ENCODE data around the gene BICD2. TPM values are rescaled to one million over a fixed set of nuclear protein-coding genes. Genes with fewer than 3 reads are reported as not detected.

Gene BICD2
- total and polyA plus RNA-seq, 2 of the 13 experiments (the other 11 are each of a cell fraction or from before 2014, with no cell fraction given) = 5.1 to 17.4 TPM

GRCh38 chr9:92786298-92786697, 21.7 kb upstream of the BICD2 start:
- no peak for TF ChIP-seq MTA1 (CRISPR knock-in tag; IDR thresholded peaks at IDR 0.05; ENCODE audit: borderline replicate concordance)
- no peak for TF ChIP-seq ELF3 (CRISPR knock-in tag; IDR thresholded peaks at IDR 0.05)
- no peak for TF ChIP-seq ZNF792 (CRISPR knock-in tag; IDR thresholded peaks at IDR 0.05)
- TF ChIP-seq ZNF225 (CRISPR knock-in tag; IDR thresholded peaks at IDR 0.05) = no peak
- no peak for TF ChIP-seq NR2F6 (IDR thresholded peaks at IDR 0.05)
- TF ChIP-seq NR2F6 (CRISPR knock-in tag; IDR thresholded peaks at IDR 0.05) = no peak
- TF ChIP-seq AFF4 (CRISPR knock-in tag; IDR thresholded peaks at IDR 0.05) = no peak
- no peak for TF ChIP-seq MED8 (CRISPR knock-in tag; IDR thresholded peaks at IDR 0.05; ENCODE audit: insufficient replicate concordance)
- TF ChIP-seq BRF2 (CRISPR knock-in tag; IDR thresholded peaks at IDR 0.05) = no peak
- no peak for TF ChIP-seq GATAD2A (CRISPR knock-in tag; IDR thresholded peaks at IDR 0.05)
- no peak for TF ChIP-seq SMAD9 (CRISPR knock-in tag; IDR thresholded peaks at IDR 0.05)
- TF ChIP-seq TP53 (CRISPR knock-in tag; conservative IDR thresholded peaks at IDR 0.05) = no peak
- TF ChIP-seq POGZ (CRISPR knock-in tag; IDR thresholded peaks at IDR 0.05) = no peak
- TF ChIP-seq ZNF780A (CRISPR knock-in tag; IDR thresholded peaks at IDR 0.05) = no peak
- no peak for TF ChIP-seq AGO2 (optimal IDR thresholded peaks at IDR 0.05; ENCODE audit: low read depth, low read length)
- no peak for TF ChIP-seq NFKBIZ (CRISPR knock-in tag; IDR thresholded peaks at IDR 0.05)
- no peak for TF ChIP-seq PBX2 (CRISPR knock-in tag; IDR thresholded peaks at IDR 0.05)
- no peak for TF ChIP-seq NR3C1 (CRISPR knock-in tag; IDR thresholded peaks at IDR 0.05)
- no peak for TF ChIP-seq HIVEP1 (CRISPR knock-in tag; IDR thresholded peaks at IDR 0.05)
- TF ChIP-seq RXRB (CRISPR knock-in tag; IDR thresholded peaks at IDR 0.05; ENCODE audit: borderline replicate concordance) = no peak
- TF ChIP-seq PLRG1 (conservative IDR thresholded peaks at IDR 0.05) = no peak
- intact Hi-C loops (cut with micrococcal nuclease; ENCODE audit: unreplicated experiment) (no loop called here), in situ Hi-C loops (cut with HindIII; ENCODE audit: extremely low pct_ligation_motif_present, low pct_unique_long_range_greater_than_20kb) (loop anchor here (5.0 kb wide), 1 partner anchor 69 kb away; no protein-coding TSS in a partner anchor)
- DNase-seq (ENCODE audit: low spot score) = no peak
- H3K4me3 ChIP-seq (replicated peaks in 1 of 3; ENCODE audit: insufficient read depth in 1 of 3, low read depth in 2 of 3, low read length in 3 of 3) = no peak overlapping the region
- BruUV-seq (replicated peaks) = no TSS peak
- ChIA-PET CTCF (ENCODE audit: low intra/inter-chr PET ratio, low total read pairs) (no interaction called here), POLR2A (no interaction called here)
- WGBS (ENCODE audit: low lambda C conversion rate) = 41% methylated on average over 1 of the region's 1 CpG
- no peak overlapping the region for H3K27ac ChIP-seq (ENCODE audit: extremely low read length, insufficient read depth, low read length)
- peaks cover 5% of the 10 kb centered on the region; the same call in 1 of the 2 replicates for H3K4me1 ChIP-seq (ENCODE audit: insufficient read depth, low read length)
- no peak overlapping the region for H3K9ac ChIP-seq (ENCODE audit: insufficient read depth, low read depth, low read length)
- no peaks in the 10 kb centered on the region for H3K9me3 ChIP-seq (ENCODE audit: low read length)
- H4K20me1 ChIP-seq (ENCODE audit: insufficient read depth, low read length) = no peaks in the 10 kb centered on the region
- H3K4me2 ChIP-seq (ENCODE audit: low read depth, low read length) = no peak overlapping the region
- no peaks in the 10 kb centered on the region for H3K79me2 ChIP-seq (ENCODE audit: insufficient read depth, low read length)
- no peak overlapping the region for H2AFZ ChIP-seq (ENCODE audit: low read length)
- no peak for ATAC-seq
- H3K36me3 ChIP-seq (replicated peaks in 1 of 2; ENCODE audit: control insufficient read depth in 1 of 2, insufficient read depth in 2 of 2, low read length in 2 of 2) = no peaks in the 10 kb centered on the region
- FAIRE-seq = no peak
- H3K27me3 ChIP-seq (ENCODE audit: control insufficient read depth in 1 of 2, insufficient read depth in 2 of 2, low read length in 2 of 2) = peaks cover 0 to 5% of the 10 kb centered on the region in 2 experiments; a peak in 1 of 5 replicates

Data from HepG2 (cell line).